ENCODE data around the gene RNF152.
"Not testable (repeated sequence)": the region's sequence is repeated elsewhere in the genome, so short reads cannot be mapped to it uniquely, and the experiment has no call there.

RNF152 gene

DNA sequence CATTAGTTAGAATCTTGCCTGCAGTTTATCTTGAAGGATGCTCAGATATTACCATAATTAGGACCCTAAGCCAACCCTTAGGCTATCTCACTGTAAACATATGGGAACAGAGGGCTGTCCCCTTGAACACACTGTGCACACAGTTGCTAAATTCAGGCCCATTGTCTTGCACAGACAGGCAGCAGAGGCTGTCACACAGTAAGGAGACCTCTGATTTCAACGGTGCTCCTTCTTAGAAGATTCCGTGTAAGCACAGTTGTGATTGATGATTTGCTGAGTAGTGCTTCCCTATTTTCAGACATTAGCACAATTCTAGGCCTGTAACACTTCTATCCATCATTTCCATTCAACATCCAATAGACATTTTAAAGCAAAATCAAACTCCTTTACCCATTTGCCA is 108.0 kb downstream of the RNF152 start:
- POLR2A ChIA-PET: no interaction called here
- CTCF ChIA-PET: interaction anchor here (1.2 to 1.5 kb wide), 2 partner anchors 9 to 12 kb away, joined by 3 read pairs; no protein-coding TSS in a partner anchor

DNA sequence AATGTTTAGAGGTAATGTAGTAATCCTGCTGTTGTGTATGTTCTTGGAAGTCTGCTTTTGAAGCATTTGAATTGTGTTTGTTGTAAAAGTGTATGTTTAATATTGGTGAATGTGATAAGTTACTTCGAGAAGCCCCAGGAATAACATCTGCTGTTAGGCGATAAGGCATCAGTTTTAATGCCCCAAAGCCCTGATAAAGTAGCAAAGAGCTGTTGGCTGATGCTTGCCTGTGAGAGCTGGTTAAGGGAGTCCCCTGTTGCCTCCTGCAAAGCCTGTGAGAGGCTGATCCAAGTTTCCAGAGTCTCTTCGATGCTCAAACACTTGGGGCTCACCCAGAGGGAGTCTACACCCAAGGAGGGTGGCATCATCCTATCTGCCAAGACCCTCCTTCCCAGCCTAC is 110.3 kb downstream of the RNF152 start:
- ChIA-PET POLR2A (no interaction called here), CTCF (no interaction called here)
- TF ChIP-seq, protein P1, sequence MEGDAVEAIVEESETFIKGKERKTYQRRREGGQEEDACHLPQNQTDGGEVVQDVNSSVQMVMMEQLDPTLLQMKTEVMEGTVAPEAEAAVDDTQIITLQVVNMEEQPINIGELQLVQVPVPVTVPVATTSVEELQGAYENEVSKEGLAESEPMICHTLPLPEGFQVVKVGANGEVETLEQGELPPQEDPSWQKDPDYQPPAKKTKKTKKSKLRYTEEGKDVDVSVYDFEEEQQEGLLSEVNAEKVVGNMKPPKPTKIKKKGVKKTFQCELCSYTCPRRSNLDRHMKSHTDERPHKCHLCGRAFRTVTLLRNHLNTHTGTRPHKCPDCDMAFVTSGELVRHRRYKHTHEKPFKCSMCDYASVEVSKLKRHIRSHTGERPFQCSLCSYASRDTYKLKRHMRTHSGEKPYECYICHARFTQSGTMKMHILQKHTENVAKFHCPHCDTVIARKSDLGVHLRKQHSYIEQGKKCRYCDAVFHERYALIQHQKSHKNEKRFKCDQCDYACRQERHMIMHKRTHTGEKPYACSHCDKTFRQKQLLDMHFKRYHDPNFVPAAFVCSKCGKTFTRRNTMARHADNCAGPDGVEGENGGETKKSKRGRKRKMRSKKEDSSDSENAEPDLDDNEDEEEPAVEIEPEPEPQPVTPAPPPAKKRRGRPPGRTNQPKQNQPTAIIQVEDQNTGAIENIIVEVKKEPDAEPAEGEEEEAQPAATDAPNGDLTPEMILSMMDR (IDR thresholded peaks at IDR 0.05; ENCODE audit: control extremely low read depth, extremely low read depth, low read depth, missing control alignments): no peak
- DNase-seq (ENCODE audit: extremely low spot score): no peak

More for the DNA sequence above, 108.0 kb downstream of the RNF152 start:
- TF ChIP-seq, protein P1 (IDR thresholded peaks at IDR 0.05; ENCODE audit: control extremely low read depth, extremely low read depth, low read depth, missing control alignments): no peak
- no peak for DNase-seq (ENCODE audit: extremely low spot score)

DNA sequence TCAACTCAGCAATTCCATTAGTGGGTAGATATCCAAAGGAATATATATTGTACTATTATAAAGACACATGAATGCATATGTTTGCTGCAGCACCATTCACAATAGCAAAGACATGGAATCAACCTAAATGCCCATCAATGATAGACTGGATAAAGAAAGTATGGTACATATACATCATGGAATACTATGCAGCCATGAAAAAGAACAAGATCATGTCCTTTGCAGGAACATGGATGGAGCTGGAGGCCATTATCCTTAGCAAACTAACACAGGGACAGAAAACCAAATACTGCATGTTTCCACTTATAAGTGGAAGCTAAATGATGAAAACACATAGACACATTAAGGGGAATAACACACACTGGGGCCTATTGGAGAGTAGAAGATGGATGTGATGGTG is 116.6 kb downstream of the RNF152 start:
- CTCF ChIA-PET: interaction anchor here (1.4 kb wide), 1 partner anchor 9 kb away, joined by 3 read pairs; no protein-coding TSS in a partner anchor
- DNase-seq (ENCODE audit: extremely low spot score); POLR2A ChIA-PET: not testable (repeated sequence)

DNA sequence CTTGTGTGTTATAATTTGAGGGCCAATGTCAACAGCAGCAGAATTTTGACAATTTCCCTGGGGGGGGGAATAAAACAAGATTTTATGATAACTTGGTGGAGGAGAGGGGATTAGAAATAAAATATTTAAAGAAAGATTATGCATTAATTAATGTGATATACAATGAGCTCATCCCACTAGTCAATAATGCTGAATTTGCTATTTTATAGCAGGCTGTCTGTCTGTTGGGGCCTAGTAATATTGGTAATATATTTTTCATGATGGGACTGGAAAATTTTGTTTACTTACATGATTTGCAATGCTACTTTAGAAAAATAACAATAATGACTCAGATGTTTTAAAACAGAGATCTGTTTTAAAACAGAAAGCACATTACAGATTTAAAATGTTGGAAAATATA is 118.0 kb downstream of the RNF152 start:
- DNase-seq (ENCODE audit: extremely low spot score): no peak
- ChIA-PET CTCF (no interaction called here), POLR2A (no interaction called here)
- TF ChIP-seq, protein P1 (IDR thresholded peaks at IDR 0.05; ENCODE audit: control extremely low read depth, extremely low read depth, low read depth, missing control alignments): no peak

DNA sequence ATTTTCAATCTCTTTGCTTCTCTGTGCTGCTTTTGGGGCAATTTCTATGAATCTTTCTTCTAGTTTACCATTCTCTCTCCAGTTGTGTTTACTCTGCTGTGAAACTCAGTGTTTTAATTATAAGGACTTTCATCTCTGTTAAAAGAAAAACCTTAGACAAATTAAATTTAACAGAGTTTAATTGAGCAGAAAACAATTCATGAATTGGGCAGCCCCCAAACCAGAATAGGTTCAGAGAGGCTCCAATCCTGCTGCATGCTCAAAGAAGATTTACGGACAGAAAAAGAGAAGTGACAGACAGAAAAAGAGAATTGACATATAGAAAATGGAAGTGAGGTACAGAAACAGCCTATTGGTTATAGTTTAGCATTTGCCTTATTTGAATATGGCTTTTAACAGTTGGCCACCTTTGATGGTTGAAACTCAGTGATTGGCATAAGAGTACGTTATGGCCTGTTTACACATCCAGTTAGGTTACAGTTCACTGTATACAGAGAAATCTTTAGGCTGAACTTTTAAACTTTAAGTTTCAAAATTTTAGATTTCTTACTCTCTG is 120.4 kb downstream of the RNF152 start:
- CTCF ChIA-PET: interaction anchor here (0.9 kb wide), 1 partner anchor 12 kb away, joined by 3 read pairs; no protein-coding TSS in a partner anchor
- TF ChIP-seq, protein P1 (IDR thresholded peaks at IDR 0.05; ENCODE audit: control extremely low read depth, extremely low read depth, low read depth, missing control alignments): no peak
- POLR2A ChIA-PET: no interaction called here
- no peak for DNase-seq (ENCODE audit: extremely low spot score)

DNA sequence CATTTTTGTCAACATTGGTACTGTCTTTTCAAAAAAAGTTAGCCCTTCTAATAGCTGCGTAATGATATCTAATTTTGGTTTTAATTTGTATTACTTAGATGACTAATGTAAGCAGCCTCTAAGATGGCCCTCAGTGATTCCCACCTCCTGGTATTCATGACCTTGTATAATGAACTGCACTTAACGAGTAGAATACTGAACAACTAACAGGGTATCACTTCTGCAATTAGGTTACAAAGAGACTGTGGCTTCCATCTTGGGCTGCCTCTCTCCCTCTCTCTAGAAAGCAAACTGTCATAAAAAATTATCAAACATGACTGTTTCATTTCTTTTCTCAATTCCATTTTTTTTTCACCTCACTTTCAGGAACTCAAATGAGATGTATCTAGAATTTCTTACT is 120.9 kb downstream of the RNF152 start:
- POLR2A ChIA-PET: no interaction called here
- TF ChIP-seq, protein P1 (IDR thresholded peaks at IDR 0.05; ENCODE audit: control extremely low read depth, extremely low read depth, low read depth, missing control alignments): no peak
- CTCF ChIA-PET: no interaction called here
- no peak for DNase-seq (ENCODE audit: extremely low spot score)

DNA sequence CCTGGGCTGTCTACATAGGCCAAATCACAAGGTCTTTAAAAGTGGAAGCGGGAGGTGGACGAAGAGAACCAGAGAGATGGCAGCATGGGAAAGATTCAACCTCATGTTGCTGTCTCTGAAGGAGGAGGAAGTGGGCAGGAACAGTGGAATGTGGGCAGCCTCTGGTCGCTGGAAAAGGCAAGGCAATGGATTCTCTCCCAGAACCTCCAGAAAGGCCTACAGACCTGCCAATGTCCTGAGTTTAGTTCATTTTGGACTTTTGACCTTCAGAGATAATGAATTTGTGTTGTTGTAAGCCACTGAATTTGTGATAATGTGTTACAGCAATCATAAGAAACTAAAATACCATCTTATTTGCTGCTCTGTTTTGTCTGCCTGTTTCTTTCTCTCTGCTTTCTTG is 122.5 kb downstream of the RNF152 start:
- DNase-seq (ENCODE audit: extremely low spot score): no peak
- ChIA-PET POLR2A (no interaction called here), CTCF (no interaction called here)
- TF ChIP-seq, protein P1 (IDR thresholded peaks at IDR 0.05; ENCODE audit: control extremely low read depth, extremely low read depth, low read depth, missing control alignments): no peak

Measured in GM10248 (cell line).